Neuronal stem cell (in vitro differentiated cells): Measurements from ENCODE around the gene MN1.
A peak's percentile ranks its signal among the peaks of the same experiment; 100 is the strongest.

Experiments
- DNase-seq: peaks from one replicate; pipeline ENCODE4 v3.0.0-alpha.2; 2013; ENCODE audit warnings: low spot score
- H2AFZ ChIP-seq: one replicate; pipeline ENCODE4 v1.6.1; 2013; ENCODE audit warnings: mild to moderate bottlenecking, low read length, inconsistent platforms
- H2AK5ac ChIP-seq: 2 replicates; pipeline ENCODE4 v1.6.1; 2013; ENCODE audit warnings: low read depth, mild to moderate bottlenecking, inconsistent platforms, low read length, moderate library complexity, mixed read lengths
- H2BK120ac ChIP-seq: 2 replicates; pipeline ENCODE4 v1.6.1; 2013; ENCODE audit warnings: low read depth, mild to moderate bottlenecking, inconsistent platforms, low read length, moderate library complexity, mixed read lengths
- H2BK12ac ChIP-seq: one replicate; pipeline ENCODE4 v1.6.1; 2013; ENCODE audit warnings: low read length, inconsistent platforms
- H2BK15ac ChIP-seq: 2 replicates; pipeline ENCODE4 v1.6.1; 2013; ENCODE audit warnings: mild to moderate bottlenecking, low read length, inconsistent platforms, mixed read lengths
- H2BK5ac ChIP-seq: one replicate; pipeline ENCODE4 v1.6.1; 2013; ENCODE audit warnings: inconsistent platforms, mild to moderate bottlenecking, low read length, moderate library complexity
- H3K14ac ChIP-seq: one replicate; pipeline ENCODE4 v1.6.1; 2013; ENCODE audit warnings: low read length, inconsistent platforms
- H3K18ac ChIP-seq: 2 replicates; pipeline ENCODE4 v1.6.1; 2013; ENCODE audit warnings: low read length, inconsistent platforms
- H3K23ac ChIP-seq: 2 replicates; pipeline ENCODE4 v1.6.1; 2013; ENCODE audit warnings: low read depth, mild to moderate bottlenecking, mixed read lengths, low read length, inconsistent platforms; ENCODE audit not compliant: poor library complexity
- H3K27ac ChIP-seq: replicated peaks from 3 replicates; pipeline ENCODE4 v1.5.1; 2013; ENCODE audit warnings: low read length, inconsistent platforms
- H3K27me3 ChIP-seq, 3 experiments: 2 replicates each; pipeline ENCODE4 v1.6.1; 2013; ENCODE audit warnings: low read length in 3 of 3, mild to moderate bottlenecking in 2 of 3, inconsistent platforms in 1 of 3, low read depth in 1 of 3, mixed read lengths in 1 of 3, moderate library complexity in 1 of 3; ENCODE audit not compliant: control insufficient read depth in 3 of 3, insufficient read depth in 3 of 3
- H3K36me3 ChIP-seq, 2 donors: replicated peaks in 1 of 2; 2 replicates each; pipeline ENCODE4 v1.6.1; 2013; ENCODE audit warnings: low read length in 2 of 2; ENCODE audit not compliant: control insufficient read depth in 2 of 2, insufficient read depth in 2 of 2
- H3K4ac ChIP-seq: 2 replicates; pipeline ENCODE4 v1.6.1; 2013; ENCODE audit warnings: inconsistent platforms, mild to moderate bottlenecking, low read length, moderate library complexity
- H3K4me1 ChIP-seq, 2 donors: 1 replicate in 1 of 2; 2 replicates in 1 of 2; pipeline ENCODE4 v1.6.1; 2013; ENCODE audit warnings: low read length in 2 of 2, low read depth in 1 of 2; ENCODE audit not compliant: control insufficient read depth in 2 of 2, insufficient read depth in 1 of 2
- H3K4me2 ChIP-seq: one replicate; pipeline ENCODE4 v1.6.1; 2013; ENCODE audit warnings: mild to moderate bottlenecking, low read length, inconsistent platforms; ENCODE audit not compliant: insufficient read depth, poor library complexity, severe bottlenecking
- H3K4me3 ChIP-seq, 2 donors: 2 replicates each; pipeline ENCODE4 v1.5.1; 2013; ENCODE audit warnings: low read length in 2 of 2, mild to moderate bottlenecking in 2 of 2, inconsistent platforms in 1 of 2, moderate library complexity in 1 of 2
- H3K79me1 ChIP-seq: one replicate; pipeline ENCODE4 v1.6.1; 2013; ENCODE audit warnings: low read depth, mild to moderate bottlenecking, inconsistent platforms, low read length, moderate library complexity
- H3K9ac ChIP-seq: one replicate; pipeline ENCODE4 v1.6.1; 2013; ENCODE audit warnings: mild to moderate bottlenecking, low read depth, low read length, inconsistent platforms; ENCODE audit not compliant: poor library complexity
- H3K9me3 ChIP-seq, 2 donors: replicated peaks in 1 of 2; 2 replicates each; pipeline versions ENCODE3 to v1.6.1; 2013; ENCODE audit warnings: low read length in 2 of 2, mild to moderate bottlenecking in 2 of 2, inconsistent platforms in 1 of 2, low read depth in 1 of 2, mixed read lengths in 1 of 2, moderate library complexity in 1 of 2; ENCODE audit not compliant: control insufficient read depth in 2 of 2, insufficient read depth in 1 of 2
- H4K8ac ChIP-seq: one replicate; pipeline ENCODE4 v1.6.1; 2013; ENCODE audit warnings: low read depth, mild to moderate bottlenecking, inconsistent platforms, low read length, moderate library complexity
- H4K91ac ChIP-seq: one replicate; pipeline ENCODE4 v1.6.1; 2013; ENCODE audit warnings: low read length, low read depth, mild to moderate bottlenecking, inconsistent platforms; ENCODE audit not compliant: poor library complexity
- WGBS, 2 donors: extraction: QIAGEN DNeasy Blood & Tissue Kit; methylation state at CpG; one replicate each; pipeline ENCODE4 v1.1.7; 2013; ENCODE audit warnings: missing lambda C conversion rate in 2 of 2, mixed read lengths in 1 of 2; ENCODE audit not compliant: insufficient read length in 2 of 2, insufficient replicate concordance in 1 of 2; ENCODE audit errors: extremely low coverage in 2 of 2; 5-methylcytosine and 5-hydroxymethylcytosine counted together

Gene MN1

DNA sequence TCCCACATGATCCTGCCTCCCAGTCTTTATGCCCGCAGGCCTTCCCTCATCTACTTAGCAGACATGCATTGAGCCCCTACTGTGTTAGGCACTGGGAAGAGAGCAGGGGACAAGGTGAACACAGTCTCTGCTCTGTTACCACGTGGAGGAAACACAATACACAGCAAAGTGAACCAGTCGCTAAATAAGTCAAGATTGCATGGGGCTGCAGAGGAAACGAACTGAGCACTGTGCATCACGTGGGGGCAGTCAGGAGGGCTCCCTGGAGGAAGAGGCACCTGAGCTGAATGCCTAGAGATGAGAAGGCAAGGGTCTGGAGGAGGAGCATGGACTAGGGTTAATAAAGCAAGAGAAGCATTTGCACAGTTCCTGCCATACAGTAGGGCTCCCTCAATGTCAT is 102.7 kb downstream of the MN1 start:
- Histone ChIP-seq H3K27ac (no peak overlapping the region), H3K36me3 (no peaks in the 10 kb centered on the region), H4K8ac (no peak overlapping the region), H2AFZ (no peak overlapping the region), H3K4me1 (peaks cover 5 to 17% of the 10 kb centered on the region in 2 donors), H3K9ac (peak overlapping the region; percentile 17), H3K4me2 (no peak overlapping the region), H3K9me3 (peaks cover 11 to 26% of the 10 kb centered on the region in 2 donors), H3K23ac (no peak overlapping the region), H3K27me3 (no peaks in the 10 kb centered on the region), H3K14ac (no peak overlapping the region), H2BK5ac (no peak overlapping the region), H2AK5ac (peak overlapping the region; percentile 11), H2BK120ac (no peak overlapping the region), H2BK12ac (no peak overlapping the region), H3K4ac (no peak overlapping the region), H4K91ac (no peak overlapping the region), H3K79me1 (no peaks in the 10 kb centered on the region), H3K4me3 (no peak overlapping the region), H2BK15ac (peak overlapping the region; percentile 29), H3K18ac (peak overlapping the region; percentile 54)
- no peak for DNase-seq
- WGBS, 2 donors: no CpG with 5 or more reads among the region's 5 CpGs
